Psoas muscle (tissue), 8 donors: ENCODE results near the gene NMRK2. TPM values are rescaled to one million over a fixed set of nuclear protein-coding genes. Genes with fewer than 3 reads are reported as not detected.
"Not testable (repeated sequence)": the region's sequence is repeated elsewhere in the genome, so short reads cannot be mapped to it uniquely, and the experiment has no call there.

Experiments
- ATAC-seq, 4 donors: fragments of 200-7000 bp; cut with Tn5 transposase; one replicate each; pipeline ENCODE4 v1.9.1; 2020; ENCODE audit warnings: moderate library complexity in 3 of 4, mild to moderate bottlenecking in 2 of 4
- DNase-seq, 2 donors: peaks; one replicate each; pipeline ENCODE4 v3.0.0-alpha.2; 2020
- H3K27ac ChIP-seq: fragments of 200-600 bp; one replicate; pipeline ENCODE4 v1.8.0; 2022
- H3K27me3 ChIP-seq, 3 donors: fragments of 200-600 bp in 1 of 3; one replicate each; pipeline versions ENCODE4 v1.6.1 to v1.8.0; 2013 to 2022; ENCODE audit warnings: low read length in 2 of 3, mild to moderate bottlenecking in 2 of 3, moderate library complexity in 1 of 3; ENCODE audit not compliant: insufficient read depth in 3 of 3
- H3K36me3 ChIP-seq, 2 donors: fragments of 200-600 bp in 1 of 2; one replicate each; pipeline versions ENCODE4 v1.6.1 to v1.8.0; 2013 to 2022; ENCODE audit warnings: low read depth in 1 of 2, mild to moderate bottlenecking in 1 of 2, moderate library complexity in 1 of 2; ENCODE audit not compliant: insufficient read depth in 1 of 2
- H3K4me1 ChIP-seq: fragments of 200-600 bp; one replicate; pipeline ENCODE4 v1.8.0; 2022
- H3K4me3 ChIP-seq: fragments of 200-600 bp; one replicate; pipeline ENCODE4 v1.8.0; 2022; ENCODE audit warnings: mild to moderate bottlenecking
- H3K9me3 ChIP-seq: fragments of 200-600 bp; one replicate; pipeline ENCODE4 v1.8.0; 2022
- CTCF ChIP-seq: fragments of 200-600 bp; IDR thresholded peaks from one replicate; pipeline ENCODE4 v1.8.0; 2022; ENCODE audit warnings: antibody characterized with exemption
- WGBS, 3 donors: extraction: QIAGEN DNeasy Blood & Tissue Kit; methylation state at CpG; one replicate each; pipeline versions ENCODE4 v1.1.6 to v1.1.7; 2013; 5-methylcytosine and 5-hydroxymethylcytosine counted together
- intact Hi-C, 2 donors: fragments of 100-400 bp; cut with DNase I; formaldehyde crosslinking; loops; one replicate each; pipeline versions ENCODE4 v1.11.0 to v1.14.2; 2022
- long read RNA-seq, 2 donors: library from polyadenylated mRNA; unstranded; transcript quantifications; one replicate each; pipeline ENCODE4 v2.0.0, GENCODE V29; 2021
- polyA plus RNA-seq, 3 donors: library from polyadenylated mRNA; stranded (reverse); fragments of 200-250 nt; gene quantifications; one replicate each; pipeline ENCODE4 v1.2.3, GENCODE V29; 2013
- total RNA-seq, 4 donors: library from RNA; stranded (reverse); fragmentation: NEBNext Ultra II Directional in 2 of 4; extraction: Animal tissue kit (Norgen Biotek cat#: 25700) in 2 of 4; gene quantifications; one replicate each; pipeline versions ENCODE4 v1.2.1 to v1.2.4, GENCODE V29; 2021 to 2023
- donor health status: healthy with polysubstance abuse.
- donor health status: DM: no; HTN: no; CAD: no; lungs with moderate emphysema.
- donor health status: Bipolar disorder and iron deficiency.
- donor health status: healthy.
- donor health status: DM: yes; HTN: yes; CAD: no.
- donor health status: DM: no; HTN: no; CAD: no.
- donor health status: DM: no; HTN: no; CAD: no.
- donor health status: DM: yes; HTN: yes; CAD: no.

The NMRK2 gene, protein sequence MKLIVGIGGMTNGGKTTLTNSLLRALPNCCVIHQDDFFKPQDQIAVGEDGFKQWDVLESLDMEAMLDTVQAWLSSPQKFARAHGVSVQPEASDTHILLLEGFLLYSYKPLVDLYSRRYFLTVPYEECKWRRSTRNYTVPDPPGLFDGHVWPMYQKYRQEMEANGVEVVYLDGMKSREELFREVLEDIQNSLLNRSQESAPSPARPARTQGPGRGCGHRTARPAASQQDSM
- total RNA-seq (100 to 1,000 TPM in 1 of 4 donors, 10 to 100 TPM in 2, 1 to 10 TPM in 1; 9.0 to 755 (median 89.4) TPM), polyA plus RNA-seq (100 to 1,000 TPM in 2 of 3 donors, 10 to 100 TPM in 1; 45.2 to 636 (median 602) TPM)
- long read RNA-seq, donor 1, partial matches to known transcripts, result 2 of 4 reads
- long read RNA-seq, donor 1, other reads (novel, unspliced or antisense), result 2 of 4 reads
- long read RNA-seq, donor 2, partial matches to known transcripts, result 53 of 83 reads
- long read RNA-seq, donor 2, other reads (novel, unspliced or antisense), result 30 of 83 reads

- peak within 1 kb of the TSS; percentile 81 for H3K27ac ChIP-seq
- DNase-seq, result peak; percentile 67 to 72
- intact Hi-C loops, result no loop called here
- no peaks in the 10 kb centered on the region for H3K27me3 ChIP-seq
- no peak for TF ChIP-seq CTCF
- H3K4me3 ChIP-seq, result peak within 1 kb of the TSS; percentile 50
- peaks cover 6% of the 10 kb centered on the region for H3K4me1 ChIP-seq
- no peaks in the 10 kb centered on the region for H3K36me3 ChIP-seq
- H3K9me3 ChIP-seq, result no peaks in the 10 kb centered on the region
- ATAC-seq, result peak; percentile 64 to 84 (median 74)
- 1 to 2% (median 2%) methylated on average over 48 to 51 of the region's 51 CpGs for WGBS, 3 donors
Observed at GRCh38 chr19:3932931-3933810, at the start of gene NMRK2. NMRK2 (plus strand) TSS chr19:3933069; CDS start chr19:3933672, 603 bp downstream.

- TF ChIP-seq CTCF, result no peak
Observed at GRCh38 chr19:3890591-3890990, 42.3 kb upstream of the NMRK2 start.

DNA sequence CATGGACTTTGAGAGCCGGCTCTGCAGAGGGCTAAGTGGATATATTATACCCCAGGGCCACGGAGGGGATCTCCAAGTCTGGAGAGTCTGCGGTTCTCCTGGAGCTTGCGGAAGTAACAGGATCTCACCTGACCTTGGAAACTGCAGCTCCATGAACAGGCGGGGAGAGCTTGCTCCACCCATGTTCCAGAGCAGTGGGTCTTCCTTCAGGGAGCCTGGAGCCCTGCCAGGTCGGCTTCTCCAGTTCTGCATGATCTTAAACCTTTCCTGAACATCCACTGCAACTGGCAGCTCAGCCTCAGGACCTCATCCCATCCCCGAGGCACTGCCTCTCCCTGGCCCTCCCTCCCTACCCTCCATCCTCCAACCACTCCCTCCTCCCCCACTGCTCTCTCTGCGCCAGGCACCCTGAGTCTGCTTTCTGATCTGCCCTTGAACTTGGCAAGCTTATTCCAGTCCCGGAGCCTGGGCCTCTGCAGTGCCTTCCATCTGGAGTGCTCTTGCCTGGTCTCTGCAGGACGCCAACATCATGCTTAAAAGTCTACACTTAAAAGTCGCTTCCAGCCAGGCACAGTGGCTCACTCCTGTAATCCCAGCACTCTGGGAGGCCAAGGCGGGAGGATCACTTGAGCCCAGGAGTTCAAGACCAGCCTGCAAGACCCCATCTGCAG lies 39.2 kb upstream of the NMRK2 start:
- H3K4me3 ChIP-seq, result no peak overlapping the region
- TF ChIP-seq CTCF, result no peak
- no peak for ATAC-seq
- intact Hi-C loops, result no loop called here
- peaks cover 4% of the 10 kb centered on the region for H3K9me3 ChIP-seq
- H3K4me1 ChIP-seq, result no peaks in the 10 kb centered on the region
- peaks cover 0 to 4% (median 2%) of the 10 kb centered on the region in 3 donors for H3K27me3 ChIP-seq
- 51 to 60% (median 53%) methylated on average over 12 of the region's 12 CpGs for WGBS, 3 donors
- DNase-seq, result no peak
- H3K36me3 ChIP-seq, result no peaks in the 10 kb centered on the region
- H3K27ac ChIP-seq, result no peak overlapping the region

More at GRCh38 chr19:3890591-3890990, 42.3 kb upstream of the NMRK2 start:
- ATAC-seq, result no peak
- Histone ChIP-seq H3K27me3 (no peaks in the 10 kb centered on the region), H3K9me3 (no peaks in the 10 kb centered on the region), H3K36me3 (no peaks in the 10 kb centered on the region), H3K4me3 (no peak overlapping the region), H3K4me1 (no peaks in the 10 kb centered on the region), H3K27ac (no peak overlapping the region)
- DNase-seq, result no peak
- intact Hi-C loops, result no loop called here
- WGBS, 3 donors, result 71 to 77% (median 74%) methylated on average over 15 to 17 of the region's 17 CpGs

DNA sequence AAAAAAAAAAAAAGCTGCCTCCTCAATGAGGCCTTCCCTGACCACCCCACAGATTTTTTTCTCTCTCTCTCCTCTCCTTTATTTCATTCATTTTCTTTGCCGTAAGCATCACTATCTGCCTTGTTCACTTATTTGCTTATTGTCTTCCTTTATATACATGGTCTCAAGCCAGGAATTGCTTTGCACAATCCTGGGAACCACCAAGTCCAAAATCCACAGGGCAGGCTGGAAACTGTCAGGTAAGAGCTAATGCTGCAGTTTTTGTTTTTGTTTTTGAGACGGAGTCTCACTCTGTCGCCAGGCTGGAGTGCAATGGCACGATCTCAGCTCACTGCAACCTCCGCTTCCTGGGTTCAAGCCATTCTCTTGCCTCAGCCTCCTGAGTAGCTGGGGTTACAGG lies 37.9 kb upstream of the NMRK2 start:
- H3K27ac ChIP-seq, DNase-seq, H3K4me1 ChIP-seq, H3K27me3 ChIP-seq, ATAC-seq, H3K36me3 ChIP-seq, intact Hi-C loops, H3K9me3 ChIP-seq, H3K4me3 ChIP-seq: not testable (repeated sequence)
- WGBS, 3 donors, result 73 to 81% (median 77%) methylated on average over 5 of the region's 5 CpGs
